SU-DHL-6 (cell line): ENCODE results near the gene LDB3.

Source experiments
- EZH2phosphoT487 ChIP-seq: fragments of 200-600 bp; sonication (generic), shearing (Covaris generic); conservative IDR thresholded peaks from 2 replicates; pipeline ENCODE4 v1.6.1; 2018; ENCODE audit warnings: mild to moderate bottlenecking, antibody characterized with exemption, low read length, moderate library complexity, mixed read lengths
- TF ChIP-seq, protein P1 (sequence below): fragments of 200-600 bp; sonication (generic); IDR thresholded peaks from one replicate; pipeline ENCODE4 v1.5.1; 2017; ENCODE audit warnings: antibody characterized with exemption, mild to moderate bottlenecking, low read length, moderate library complexity; ENCODE audit not compliant: insufficient read depth, poor library complexity, severe bottlenecking

DNA sequence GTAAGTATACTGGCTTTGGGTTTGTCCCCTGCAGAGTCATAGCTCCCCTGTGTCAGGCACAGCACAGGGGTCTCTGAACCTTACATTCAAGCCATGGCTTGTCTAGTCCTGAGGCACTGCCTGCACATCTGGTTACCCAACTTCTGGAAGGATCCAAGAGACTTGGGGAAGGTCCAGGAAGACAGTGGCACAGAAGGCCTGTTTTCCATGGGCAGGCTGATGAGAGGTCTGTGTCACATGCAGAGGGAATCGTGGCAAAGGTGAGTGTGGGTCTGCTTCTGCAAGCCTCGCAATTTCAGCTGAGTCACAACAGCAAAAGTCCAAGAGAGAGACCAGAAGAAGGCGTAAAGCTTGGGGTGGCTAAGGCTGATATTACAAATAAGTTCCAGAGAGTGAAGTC lies 59.7 kb downstream of the LDB3 start:
- no peak for TF ChIP-seq EZH2phosphoT487
- TF ChIP-seq, protein P1, sequence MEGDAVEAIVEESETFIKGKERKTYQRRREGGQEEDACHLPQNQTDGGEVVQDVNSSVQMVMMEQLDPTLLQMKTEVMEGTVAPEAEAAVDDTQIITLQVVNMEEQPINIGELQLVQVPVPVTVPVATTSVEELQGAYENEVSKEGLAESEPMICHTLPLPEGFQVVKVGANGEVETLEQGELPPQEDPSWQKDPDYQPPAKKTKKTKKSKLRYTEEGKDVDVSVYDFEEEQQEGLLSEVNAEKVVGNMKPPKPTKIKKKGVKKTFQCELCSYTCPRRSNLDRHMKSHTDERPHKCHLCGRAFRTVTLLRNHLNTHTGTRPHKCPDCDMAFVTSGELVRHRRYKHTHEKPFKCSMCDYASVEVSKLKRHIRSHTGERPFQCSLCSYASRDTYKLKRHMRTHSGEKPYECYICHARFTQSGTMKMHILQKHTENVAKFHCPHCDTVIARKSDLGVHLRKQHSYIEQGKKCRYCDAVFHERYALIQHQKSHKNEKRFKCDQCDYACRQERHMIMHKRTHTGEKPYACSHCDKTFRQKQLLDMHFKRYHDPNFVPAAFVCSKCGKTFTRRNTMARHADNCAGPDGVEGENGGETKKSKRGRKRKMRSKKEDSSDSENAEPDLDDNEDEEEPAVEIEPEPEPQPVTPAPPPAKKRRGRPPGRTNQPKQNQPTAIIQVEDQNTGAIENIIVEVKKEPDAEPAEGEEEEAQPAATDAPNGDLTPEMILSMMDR: no peak
